Stimulated activated CD8-positive, alpha-beta memory T cell treated with anti-CD3 and anti-CD28 coated beads, Interleukin-12 subunit alpha, Interleukin-12 subunit beta, amount 100 ng/mL, for 1 hour (primary cell): ENCODE measurements around the gene ANKMY2.
A peak's percentile ranks its signal among the peaks of the same experiment; 100 is the strongest.
"Not testable (repeated sequence)": the region's sequence is repeated elsewhere in the genome, so short reads cannot be mapped to it uniquely, and the experiment has no call there.

Experiments used
- DNase-seq: peaks from one replicate; pipeline ENCODE4 v3.0.0-alpha.2; 2020; ENCODE audit warnings: low read depth

Gene ANKMY2

DNA sequence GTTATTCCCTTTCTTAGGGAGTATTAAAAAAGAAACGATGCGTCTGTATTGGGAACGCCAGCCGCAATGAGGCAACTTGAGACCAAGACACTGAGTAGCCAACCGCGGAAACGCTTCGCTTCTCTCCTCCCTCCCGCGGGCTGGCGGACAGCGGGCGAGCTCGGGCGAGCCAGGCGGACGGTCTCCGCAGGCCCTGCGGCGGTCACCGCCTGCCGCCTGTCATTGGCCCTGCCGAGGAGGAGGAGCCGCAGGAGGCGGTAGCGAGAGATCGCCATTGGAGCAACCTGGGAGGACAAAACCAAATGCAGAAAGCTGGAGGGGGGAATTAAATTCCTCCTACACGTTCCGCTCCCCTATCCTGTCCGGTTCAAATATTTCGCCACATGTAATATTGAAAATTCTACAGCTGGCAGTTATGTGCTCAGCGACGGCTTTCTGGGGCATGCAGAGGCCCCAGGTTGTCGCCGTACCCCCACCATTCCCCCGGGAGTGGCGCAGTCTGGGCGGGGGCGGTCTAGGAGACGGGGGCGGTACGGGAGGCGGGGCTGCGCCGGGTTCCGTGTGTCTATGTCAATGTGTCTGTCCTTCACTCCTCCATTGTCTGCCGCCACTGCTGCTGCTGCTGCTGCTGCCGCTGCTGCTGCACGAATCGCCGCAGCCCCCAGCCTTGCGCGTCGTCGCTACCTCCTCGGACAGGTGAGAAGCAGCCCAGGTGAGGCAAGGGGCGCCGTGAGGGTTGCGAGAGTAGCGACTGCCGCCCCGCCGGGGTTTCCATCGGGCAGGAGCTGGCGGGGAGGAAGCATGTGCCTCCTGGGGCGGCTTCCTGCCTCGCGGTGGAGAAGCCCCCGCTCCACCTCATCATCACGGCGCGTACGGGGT is at the start of gene ANKMY2, which contains the start of gene BZW2:
TSS of gene ANKMY2 (minus strand) at position 162 of the 879 bp plus-strand sequence. CDS start 181 bp downstream, outside the sequence.
TSS of gene BZW2 (plus strand) at position 589 of the 879 bp plus-strand sequence. CDS start 19,263 bp downstream, outside the sequence.
- DNase-seq: peak; percentile 85

DNA sequence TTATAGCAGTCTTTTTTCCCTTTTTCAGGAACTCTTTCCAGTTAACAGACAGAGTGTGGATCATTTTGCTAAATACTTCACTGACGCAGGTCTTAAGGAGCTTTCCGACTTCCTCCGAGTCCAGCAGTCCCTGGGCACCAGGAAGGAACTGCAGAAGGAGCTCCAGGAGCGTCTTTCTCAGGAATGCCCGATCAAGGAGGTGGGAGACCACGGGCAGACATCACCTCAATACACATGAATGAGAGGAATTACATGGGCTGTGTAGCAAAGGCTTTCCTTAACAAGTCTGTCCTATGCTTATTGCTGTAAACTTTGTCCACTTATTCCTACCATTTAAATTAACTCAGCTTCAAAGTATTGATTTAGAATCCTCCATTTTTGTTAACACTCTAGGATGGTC is 49.3 kb upstream of the ANKMY2 start:
- DNase-seq: no peak

DNA sequence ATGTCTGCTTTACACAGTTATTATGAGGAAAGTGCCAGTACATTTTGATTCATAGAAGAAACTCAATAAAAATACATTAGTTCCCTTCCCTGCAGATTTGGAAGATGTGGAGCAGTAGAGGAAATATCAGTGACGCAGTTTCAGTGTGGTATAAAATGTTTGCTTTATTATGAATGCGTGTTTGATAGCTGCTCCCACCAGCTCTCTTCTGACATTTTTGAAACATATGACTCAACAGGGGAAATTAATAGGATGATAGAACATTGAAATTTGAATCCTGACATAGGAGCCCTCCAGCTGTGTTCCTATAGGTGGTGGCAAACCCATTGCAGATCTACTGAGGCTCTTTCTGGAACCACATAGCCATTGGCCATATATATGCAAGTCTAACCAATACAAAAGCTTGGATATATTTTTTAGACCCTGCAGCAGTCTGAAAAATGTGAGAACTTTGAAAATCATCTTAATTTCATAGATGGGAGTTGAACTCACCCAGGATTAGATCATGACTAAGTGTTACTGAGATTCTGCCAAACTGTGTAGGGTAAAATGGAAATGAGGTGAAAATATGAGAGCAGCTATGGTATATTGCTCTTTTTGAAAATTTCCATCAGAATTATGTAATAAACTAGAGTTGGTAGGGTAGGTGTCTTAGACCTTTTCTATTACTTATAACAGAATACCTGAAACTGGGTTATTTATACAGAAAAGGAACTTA is 48.2 kb upstream of the ANKMY2 start:
- DNase-seq: no peak

DNA sequence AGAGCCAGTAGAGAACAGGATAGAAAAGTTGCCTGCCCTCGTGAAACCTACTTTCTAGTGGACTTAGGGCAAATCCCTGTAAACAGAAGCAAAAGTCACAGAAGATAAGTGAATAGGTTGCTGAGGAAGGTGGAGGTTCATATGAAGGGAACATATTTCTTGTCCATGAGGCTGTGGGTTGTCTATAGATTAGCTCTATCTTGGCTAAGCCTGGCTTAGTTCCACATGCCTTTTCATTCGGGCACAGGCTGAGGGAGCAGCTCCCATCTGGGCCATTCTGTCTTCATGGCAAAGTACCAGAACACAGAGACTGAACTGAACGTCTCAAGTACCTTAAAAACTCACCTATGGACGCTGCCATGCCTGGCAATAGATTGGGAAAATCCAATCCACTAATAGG is 45.7 kb upstream of the ANKMY2 start:
- no peak for DNase-seq

DNA sequence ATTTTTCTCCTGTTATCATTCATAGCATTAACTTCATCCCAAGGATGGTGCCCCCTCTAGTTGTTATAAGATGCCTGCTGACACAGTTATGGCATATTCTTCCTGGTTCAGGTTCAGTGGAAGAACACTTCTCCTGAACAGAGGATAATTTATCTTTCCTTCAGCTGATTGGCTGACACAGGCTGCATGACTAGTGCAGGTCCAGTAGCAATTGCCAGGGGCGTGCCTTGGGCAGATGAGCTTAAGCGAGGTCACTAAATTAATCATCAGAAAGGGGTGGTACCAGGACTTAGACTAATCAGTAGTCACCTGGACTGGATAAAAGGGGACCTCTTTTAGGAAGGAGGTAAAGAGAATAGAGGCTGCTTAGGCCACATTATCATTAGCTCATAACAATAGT is 42.7 kb upstream of the ANKMY2 start:
- DNase-seq: no peak

DNA sequence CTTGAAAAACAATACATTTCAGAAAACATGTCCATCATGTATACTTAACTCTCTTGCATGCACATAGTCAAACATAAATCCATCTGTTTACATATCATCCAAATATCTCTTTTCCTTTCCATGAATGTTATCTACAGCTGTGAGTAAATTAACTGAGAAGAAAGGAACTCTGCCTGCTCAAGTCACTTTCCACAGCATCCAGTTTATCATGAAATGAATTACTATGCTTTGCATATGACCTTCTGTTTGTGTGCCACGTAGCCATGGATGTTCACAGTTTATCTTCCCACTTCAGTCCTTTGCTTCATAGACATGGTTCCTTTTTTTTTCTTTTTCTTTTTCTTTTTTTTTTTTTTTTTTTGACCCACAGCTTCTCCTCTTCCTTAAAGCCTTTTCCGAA is 40.0 kb upstream of the ANKMY2 start:
- DNase-seq: no peak

DNA sequence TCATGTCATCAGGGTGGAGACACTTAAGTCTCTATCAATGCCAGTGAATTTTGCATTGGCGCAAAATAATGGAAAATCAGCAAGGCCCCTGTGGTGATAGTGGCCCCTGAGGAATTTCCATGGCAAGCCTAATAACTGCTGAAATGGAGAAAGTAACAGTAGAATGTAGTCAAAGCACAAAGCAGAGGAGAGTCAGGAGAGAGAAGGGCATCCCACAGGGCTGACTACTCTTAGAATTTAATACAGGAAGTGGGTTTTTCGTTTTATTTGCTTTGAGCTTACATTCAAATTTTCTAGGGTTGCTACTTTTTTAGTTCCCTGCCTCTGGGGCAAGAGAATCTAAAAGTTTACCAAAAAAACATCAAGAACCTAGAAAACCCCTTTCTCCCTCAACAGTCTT is 39.4 kb upstream of the ANKMY2 start:
- DNase-seq: no peak

DNA sequence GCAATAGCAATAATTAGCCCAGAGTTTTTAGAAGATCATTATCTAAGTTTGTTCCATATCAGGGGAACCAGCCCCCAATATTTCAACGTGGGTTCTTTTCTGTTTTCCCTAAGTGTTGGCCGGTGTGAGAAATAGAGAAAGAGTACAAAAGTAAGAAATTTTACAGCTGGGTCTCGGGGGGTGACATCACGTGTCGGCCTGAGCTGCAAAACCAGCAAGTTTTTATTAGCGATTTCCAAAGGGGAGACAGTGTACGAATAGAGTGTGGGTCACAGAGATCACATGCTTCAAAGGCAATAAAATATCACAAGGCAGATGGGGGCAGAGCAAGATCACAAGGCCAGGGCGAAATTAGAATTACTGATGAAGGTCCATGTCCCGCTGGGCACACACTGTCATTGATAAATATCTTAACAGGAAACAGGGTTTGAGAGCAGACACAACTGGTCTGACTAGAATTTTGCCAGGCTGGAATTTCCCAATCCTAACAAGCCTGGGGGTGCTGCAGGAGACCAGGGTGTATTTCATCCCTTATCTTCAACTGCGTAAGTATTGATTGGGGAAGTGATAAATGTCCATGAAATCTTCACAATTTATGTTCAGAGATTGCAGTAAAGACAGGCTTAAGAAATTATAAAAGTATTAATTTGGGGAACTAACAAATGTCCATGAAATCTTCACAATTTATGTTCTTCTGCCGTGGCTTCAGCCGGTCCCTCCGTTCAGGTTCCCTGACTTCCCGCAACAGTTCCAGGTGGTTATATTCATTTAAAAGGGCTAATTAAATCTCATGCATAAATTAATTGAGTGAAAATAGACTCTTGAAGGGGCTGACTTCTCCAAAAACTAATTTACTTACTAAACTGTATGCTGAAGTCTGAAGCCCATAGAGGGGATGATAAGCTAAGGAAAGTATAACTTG is 33.4 kb upstream of the ANKMY2 start:
- DNase-seq: not testable (repeated sequence)

DNA sequence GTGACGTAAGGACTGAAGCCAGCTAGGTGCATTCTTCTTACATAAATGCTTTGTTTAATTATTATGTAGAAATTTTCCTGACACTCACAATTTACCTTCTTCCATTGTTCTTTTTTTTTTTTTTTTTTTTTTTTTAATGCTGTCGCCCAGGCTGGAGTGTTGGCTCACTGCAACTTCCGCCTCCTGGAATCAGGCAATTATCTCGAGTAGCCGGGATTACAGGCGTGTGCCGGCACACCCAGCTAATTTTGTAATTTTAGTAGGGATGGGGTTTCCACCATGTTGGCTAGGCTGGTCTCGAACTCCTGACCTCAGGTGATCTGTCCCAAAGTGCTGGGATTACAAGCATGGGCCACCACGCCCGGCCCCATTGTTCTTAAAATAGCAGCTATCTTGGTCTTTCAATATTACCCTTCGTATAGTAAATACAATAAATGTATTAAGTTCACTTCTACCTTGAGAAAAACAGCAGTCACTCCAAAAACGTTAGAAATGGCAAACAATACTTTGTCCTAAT is 32.5 kb upstream of the ANKMY2 start:
- DNase-seq: no peak

DNA sequence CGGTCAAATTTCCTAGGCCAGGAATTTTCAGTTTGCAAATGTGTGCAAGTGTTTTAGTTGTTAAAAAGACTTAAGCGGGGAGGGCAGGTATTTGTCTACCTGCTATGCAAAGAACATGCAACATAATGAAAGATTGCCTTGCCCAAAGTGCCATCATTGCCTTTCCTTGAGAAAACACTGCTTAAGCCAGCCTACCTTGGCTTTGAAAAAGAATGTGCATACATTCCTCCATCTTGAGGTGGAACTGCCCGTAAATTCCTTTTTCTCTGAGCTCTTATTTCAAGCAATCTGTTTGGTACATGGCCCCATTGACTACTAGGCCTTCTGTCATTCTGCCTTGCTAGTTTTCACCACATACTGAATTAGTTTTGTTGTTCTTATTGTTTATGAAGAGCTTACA is 29.7 kb upstream of the ANKMY2 start:
- no peak for DNase-seq

DNA sequence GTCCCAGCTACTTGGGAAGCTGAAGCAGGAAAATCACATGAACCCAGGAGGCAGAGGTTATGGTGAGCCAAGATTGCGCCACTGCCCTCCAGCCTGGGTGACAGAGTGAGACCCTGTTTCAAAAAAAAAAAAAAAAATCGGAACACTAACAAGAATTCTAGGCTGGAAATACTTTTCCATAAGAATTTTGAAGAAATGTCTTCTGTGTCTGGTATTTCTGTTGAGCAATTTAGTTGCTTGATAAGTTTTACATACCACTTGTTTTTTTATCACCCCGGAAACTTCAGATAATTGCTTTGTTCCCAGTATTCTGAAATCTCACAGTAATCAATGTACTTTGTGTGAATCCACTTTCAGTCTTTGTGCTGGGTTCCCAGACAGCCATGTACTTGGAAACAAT is 26.3 kb upstream of the ANKMY2 start:
- DNase-seq: no peak

DNA sequence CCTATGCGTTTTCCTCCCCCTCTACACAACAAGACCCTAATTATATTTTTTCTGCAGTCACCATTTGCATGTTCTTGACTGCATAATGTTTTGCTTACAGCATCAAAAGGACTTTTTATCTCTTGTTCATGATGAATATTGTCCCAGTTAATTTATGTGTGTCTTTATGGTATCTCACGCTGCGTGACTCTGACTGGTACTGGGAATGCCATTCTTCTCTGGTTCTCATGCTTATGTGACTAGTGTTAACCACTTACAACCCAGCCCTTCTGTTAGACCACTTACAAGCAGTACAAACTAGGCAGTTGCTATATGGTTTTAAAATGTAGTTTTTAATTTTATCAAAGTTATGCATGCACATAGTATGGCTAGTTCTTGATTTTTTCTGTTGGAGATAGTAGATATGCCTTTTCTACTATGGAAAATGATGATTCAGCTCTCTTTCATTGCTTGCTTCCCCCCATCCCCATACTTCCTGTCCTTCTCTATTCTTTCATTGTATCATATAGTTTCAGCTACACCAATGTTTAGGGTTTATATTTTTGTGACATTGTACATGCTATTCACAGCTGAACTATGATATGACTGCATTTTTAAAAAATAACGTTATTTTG is 25.3 kb upstream of the ANKMY2 start:
- DNase-seq: no peak

DNA sequence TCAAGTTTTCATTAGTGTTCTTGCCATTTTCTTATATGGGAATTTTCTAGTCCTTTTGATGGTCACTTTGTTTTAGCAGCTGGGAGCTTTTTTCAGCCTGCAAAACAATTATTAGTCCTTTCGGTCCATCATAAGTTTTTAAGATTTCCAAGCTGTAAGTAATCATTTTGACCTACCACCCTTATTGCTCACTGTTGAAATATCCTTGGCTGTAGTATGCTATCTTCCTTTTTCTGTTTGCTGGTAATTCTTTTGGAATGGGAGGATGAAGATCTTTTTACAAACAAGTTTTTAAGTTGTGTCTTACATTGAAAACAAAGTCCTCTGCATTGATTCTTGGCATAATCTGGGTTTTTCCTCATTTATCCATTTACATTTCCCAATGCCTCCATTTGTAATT is 24.5 kb upstream of the ANKMY2 start:
- DNase-seq: no peak

DNA sequence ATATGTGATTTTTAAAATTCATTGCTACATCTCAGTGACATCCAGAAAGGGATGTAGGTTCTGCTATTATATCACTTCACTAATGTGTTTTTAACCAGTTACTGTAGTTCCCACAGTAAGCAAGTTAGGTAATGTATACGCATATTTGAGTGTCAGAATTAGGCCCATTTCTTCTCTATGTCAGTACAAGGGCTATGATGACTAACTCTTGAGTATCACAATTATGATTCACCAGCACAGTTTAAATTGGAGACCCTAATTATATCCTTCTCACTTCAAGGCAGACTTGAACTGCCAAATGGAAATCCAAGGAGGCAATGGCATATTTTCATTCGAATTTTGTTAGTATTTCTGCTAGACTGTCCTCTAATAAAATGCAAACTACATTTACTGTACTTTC is 24.0 kb upstream of the ANKMY2 start:
- no peak for DNase-seq

DNA sequence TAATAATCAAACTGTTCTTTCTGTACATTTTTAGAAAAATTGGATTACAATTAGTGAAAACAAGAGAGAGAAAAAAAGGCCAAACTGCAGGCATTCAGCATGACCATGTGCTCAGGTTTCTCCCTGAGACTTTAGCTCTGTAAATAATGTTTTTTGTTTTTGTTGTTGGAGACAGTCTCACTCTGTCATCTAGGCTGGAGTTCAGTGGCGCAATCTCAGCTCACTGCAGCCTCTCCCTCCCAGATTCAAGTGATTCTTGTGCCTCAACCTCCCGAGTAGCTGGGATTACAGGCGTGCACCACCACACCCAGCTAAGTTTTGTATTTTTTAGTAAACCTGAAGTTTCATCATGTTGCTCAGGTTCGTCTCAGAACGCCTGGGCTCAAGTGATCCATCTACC is 23.4 kb upstream of the ANKMY2 start:
- no peak for DNase-seq

DNA sequence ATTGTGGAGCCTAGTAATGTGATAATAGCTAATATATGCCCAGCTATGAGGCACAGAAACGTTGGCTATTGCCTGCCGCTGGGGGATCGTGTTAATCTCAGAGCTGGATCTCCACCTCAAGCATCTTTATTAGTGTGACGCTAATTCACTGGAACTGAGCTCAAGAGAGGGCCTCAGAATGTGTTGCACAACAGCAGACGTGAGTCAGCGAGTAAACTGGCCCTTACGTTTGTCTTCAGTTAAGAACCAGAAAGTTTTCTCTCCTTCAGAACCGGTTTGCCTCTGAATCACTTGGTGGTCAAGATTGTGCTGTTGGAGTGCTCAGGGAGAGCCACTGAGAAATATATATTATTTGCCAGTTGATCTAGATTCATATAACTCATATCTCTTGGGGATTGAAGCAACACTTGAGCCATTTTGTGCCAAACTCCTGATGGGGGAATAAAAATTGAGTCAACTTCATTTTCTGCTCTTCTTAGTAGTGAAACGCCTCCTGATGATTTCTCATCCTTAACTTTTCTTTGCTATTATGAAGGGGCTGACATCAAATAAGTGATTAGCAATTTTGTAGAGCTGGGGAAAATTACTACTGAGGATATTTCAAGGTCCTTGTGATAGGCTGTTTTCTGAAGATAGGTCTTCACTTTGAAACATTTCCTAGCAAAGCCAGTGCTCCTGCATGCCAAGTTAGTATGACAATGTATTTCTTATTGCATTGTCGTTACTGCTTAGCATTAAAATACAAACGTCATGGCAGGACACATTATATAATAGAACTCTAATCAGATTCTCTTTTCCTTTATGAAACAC is 22.7 kb upstream of the ANKMY2 start:
- no peak for DNase-seq

DNA sequence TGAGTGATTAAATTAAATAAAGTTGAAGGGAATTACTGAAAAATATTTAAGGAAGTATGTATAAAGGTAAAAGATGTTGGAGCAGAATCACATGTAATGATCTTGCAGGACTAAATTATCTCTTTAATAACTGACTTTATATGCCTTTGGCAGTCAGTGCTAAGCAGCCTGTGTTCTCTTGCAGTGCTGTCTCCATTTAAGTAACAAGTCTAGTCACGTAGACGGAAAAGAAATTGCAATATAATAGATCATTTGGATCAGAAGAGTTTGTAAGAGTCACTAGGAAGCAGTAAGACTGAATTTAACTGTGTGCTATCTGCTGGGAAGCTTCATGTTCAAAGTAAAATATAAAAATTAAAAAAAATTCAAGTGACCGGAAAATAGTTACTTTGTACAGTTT is 21.8 kb upstream of the ANKMY2 start:
- no peak for DNase-seq

DNA sequence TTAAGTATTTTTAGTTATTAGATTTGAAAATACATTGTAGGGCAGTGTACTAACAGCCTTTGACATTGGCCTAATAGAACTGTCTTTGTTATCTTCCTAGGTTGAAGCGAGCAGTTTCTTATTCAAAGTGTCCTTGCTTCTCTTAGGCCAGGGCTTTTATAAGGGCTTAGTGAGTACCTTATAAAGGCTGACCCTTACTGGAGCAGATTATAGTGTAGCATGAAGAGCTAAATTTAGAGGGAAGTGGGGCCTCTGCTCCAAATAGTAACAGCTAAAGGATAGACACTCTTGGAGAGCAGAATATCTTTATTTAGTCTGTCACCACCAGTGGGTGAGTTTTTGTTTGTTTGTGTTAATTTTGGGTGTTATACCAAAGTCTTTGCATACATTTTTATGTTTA is 16.4 kb upstream of the ANKMY2 start:
- no peak for DNase-seq

DNA sequence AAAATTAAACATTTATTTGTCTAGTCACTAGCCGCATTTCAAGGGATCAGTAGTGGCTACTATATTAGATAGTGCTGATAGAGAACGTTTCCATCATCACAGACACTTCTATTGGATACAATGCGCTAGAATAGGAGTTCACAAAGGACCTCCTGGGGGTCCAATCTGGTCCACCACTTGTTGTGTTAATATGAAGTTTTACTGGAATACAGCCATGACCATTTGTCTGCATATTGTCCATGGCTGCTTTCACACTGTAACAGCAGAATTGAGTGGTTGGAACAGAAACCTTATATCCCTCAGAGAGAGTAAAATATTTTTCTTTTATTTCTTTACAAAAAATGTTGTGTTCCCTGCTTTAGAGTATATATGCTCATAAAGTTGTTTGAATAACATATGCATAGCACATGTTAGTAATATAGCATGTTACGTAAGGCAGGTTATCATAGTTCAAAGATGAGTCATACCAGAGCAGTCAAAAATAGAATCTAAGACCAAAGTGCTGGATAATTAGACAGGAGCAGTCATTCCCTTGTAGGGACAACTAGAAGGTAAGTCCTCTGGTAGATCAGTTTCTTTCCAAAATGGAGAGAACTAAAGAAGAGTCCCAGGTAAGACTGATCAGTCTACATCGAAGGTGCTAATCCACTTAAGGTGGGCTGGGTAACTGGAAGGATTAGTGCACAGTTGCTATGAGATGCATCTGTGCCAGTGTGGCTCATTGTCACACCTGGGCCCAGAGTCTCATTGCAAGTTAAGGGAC is 15.3 kb upstream of the ANKMY2 start:
- DNase-seq: no peak
